HG02623 (cell line): ENCODE measurements around the gene CNTNAP5.

Source experiments
- ATAC-seq: cut with Tn5 transposase; IDR thresholded peaks from one replicate; pipeline ENCODE4 v1.9.1; 2021; ENCODE audit warnings: moderate library complexity; ENCODE audit not compliant: unreplicated experiment

The CNTNAP5 gene

GRCh38 chr2:124535816-124536215 lies 510.7 kb downstream of the CNTNAP5 start:
- ATAC-seq: no peak

- ATAC-seq: no peak
These were observed 511.5 kb downstream of the CNTNAP5 start for GRCh38 chr2:124536591-124536990.

DNA sequence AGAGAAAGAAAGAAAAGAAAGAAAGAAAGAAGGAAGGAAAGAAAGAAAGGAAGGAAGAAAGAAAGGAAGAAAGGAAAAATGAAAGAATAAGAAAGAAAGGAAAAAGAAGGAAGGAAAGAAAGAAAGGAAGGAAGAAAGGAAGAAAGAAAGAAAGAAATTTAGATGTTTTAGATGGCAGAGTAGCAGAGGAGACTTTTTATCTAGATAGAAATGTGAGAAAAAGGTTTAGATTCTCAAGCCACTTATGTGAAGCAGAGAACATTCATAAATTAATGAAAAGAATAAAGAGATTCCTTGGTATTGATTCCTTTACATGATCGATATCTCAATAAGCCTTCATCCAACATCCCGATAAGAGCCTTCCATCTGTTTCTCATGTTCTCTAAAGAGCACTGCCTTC lies 513.5 kb downstream of the CNTNAP5 start:
- no peak for ATAC-seq

DNA sequence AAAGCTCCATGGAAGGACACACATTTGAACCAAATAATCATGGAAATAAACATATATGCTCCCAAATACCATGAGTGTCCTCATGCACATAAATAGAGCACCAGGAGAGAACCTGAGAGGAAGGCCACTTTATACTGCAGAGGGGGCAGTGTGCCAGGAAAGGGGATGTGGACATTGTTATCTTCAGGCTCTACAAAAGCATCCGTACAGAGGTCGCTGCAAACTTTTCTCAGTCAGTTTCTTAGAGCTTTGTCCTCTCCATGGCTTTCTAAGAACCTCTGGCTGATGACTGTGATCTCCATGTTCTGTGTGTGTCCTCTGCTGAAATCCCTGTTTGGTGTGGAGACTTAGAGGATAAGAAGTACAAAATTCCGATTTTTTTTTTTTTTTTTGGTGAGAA lies 515.7 kb downstream of the CNTNAP5 start:
- no peak for ATAC-seq

DNA sequence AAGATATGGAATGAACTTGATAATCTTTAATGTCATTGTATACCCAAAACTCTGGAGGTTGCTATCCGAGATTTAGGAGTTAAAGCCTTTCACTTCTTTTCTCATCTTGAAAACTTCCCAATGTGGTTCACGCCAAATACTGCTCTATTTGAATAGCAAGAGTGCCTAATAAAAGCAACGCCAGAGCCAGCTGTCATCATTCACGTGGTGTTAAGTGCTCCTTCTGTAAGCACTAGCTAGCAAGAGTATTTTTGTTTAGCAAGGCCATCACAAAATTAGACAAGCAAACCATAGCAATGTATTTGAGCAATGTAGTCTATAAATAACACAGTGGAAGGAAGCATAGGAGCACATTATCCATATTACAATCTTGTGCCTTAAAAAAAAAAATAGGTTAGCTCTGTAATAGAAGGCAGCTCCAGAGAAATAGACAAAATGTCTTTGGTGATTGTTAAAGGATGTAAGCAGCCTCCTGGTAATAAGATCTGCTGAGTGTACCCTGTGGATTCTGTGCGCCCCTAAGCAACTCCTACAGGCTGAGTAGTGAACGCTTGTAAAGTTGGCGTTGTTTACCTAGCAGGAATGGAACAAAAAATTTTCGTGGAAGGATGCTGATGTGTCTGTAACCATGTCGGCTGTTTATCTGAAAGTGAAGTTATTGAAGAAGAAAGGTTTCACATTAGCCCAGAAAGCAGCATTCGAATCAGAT lies 518.0 kb downstream of the CNTNAP5 start:
- ATAC-seq: no peak

DNA sequence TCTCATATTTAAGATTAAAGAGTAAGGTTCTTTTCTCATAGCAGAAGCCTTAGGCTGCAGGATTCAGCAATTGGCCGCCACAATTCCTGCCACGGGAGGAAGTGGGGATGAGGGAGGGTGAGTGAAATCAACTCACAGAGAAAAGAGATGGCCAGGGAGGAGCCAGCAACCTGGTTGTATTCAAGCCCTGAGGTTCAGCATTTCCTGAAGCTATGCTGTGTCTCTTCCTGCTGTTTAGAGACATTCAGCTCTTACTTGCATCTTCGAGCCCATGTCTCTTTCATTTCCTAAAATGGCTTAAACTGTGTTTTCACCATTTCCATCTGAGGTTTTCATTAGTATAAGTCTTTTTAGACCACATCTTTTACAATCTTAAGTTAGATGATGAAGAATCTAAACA lies 522.6 kb downstream of the CNTNAP5 start:
- no peak for ATAC-seq

GRCh38 chr2:124558277-124558905 lies 533.3 kb downstream of the CNTNAP5 start:
- no peak for ATAC-seq

- no peak for ATAC-seq
These were observed 534.1 kb downstream of the CNTNAP5 start for GRCh38 chr2:124559236-124559635.

DNA sequence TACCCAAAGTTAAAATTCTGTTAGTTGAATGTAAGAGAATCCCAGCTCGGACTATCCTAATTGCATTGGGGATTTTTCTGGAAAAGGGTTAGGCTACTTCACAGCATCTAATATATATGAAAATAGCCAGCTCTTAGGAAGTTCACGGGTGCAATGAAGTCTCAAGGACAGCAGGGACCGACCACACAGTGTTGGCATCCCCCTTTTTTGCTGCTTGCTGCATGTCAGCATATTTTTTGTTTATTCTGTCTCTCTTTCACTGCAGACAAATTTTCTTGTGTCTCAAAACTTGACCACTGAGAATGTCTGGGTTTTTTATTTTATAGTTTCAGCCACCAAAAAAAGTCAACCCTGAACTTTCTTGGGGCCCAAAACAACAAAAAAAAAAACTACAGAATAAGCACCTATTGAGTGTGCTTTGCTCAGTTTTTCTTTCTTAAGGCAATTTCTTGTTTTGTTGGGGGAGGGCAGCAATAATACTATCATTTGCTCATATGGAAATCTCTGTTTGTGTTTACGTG lies 535.6 kb downstream of the CNTNAP5 start:
- no peak for ATAC-seq

GRCh38 chr2:124561486-124561885 lies 536.4 kb downstream of the CNTNAP5 start:
- no peak for ATAC-seq

GRCh38 chr2:124563426-124563825 lies 538.3 kb downstream of the CNTNAP5 start:
- ATAC-seq: no peak

- ATAC-seq: no peak
These were observed 541.5 kb downstream of the CNTNAP5 start for GRCh38 chr2:124566518-124566970.

GRCh38 chr2:124570872-124571271 lies 545.8 kb downstream of the CNTNAP5 start:
- no peak for ATAC-seq

DNA sequence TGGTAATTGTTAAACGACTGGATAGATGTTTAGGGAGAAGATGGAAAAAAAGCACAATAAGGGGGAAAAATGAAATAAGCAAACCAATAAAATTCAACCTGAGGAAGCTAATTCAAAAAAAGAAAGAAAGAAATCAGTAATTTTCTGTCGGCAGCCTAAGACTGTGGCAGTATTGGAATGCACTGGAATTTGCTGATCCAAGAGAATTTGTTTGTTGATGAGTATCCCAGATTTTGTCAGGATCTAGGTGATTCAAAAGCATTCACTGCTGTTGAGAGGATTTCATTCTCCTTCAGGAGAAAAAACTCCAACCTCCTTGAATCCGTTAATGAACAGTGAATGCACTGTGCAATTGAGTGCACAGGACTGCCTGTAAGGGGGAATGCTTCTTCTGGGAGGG lies 546.7 kb downstream of the CNTNAP5 start:
- ATAC-seq: no peak

- no peak for ATAC-seq
These were observed 548.0 kb downstream of the CNTNAP5 start for GRCh38 chr2:124572934-124573634.

DNA sequence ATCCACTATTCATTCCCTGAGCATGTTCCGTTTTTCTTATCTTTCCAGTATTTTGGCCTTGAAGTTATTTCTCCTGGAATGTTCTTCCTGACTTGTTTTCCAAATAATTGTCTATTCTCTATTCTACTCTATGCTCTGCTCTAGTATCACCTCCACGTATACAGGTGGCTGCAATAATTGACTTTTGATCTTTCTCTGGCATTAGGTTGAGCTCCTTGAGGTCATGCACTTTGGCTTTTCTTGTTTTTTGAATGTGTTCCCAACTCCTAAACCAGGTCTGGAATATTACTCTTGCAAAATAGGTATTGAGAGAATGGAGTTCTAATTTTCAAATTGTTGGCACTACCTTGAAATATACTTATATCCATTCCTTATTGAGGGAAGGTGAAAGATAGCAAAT lies 550.4 kb downstream of the CNTNAP5 start:
- no peak for ATAC-seq

DNA sequence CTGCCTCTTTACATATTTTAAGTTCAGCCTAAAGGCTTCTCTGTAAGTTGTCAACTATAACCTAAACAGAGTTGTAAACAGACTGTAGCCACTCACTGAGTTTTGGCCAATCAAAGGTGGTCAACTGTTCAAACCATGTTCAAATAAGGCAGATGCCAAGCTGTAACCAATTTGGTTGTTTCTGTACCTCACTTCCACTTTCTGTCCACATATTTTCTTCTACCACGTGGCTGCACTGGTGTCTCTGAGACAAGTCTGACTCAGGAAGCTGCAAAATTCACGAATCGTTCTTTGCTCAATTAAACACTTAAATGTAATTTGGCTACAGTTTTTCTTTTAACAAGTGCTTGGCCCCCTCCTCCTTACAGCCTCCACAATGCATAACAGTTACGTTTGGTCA lies 555.2 kb downstream of the CNTNAP5 start:
- no peak for ATAC-seq

- no peak for ATAC-seq
These were observed 557.3 kb downstream of the CNTNAP5 start for GRCh38 chr2:124582387-124582786.

DNA sequence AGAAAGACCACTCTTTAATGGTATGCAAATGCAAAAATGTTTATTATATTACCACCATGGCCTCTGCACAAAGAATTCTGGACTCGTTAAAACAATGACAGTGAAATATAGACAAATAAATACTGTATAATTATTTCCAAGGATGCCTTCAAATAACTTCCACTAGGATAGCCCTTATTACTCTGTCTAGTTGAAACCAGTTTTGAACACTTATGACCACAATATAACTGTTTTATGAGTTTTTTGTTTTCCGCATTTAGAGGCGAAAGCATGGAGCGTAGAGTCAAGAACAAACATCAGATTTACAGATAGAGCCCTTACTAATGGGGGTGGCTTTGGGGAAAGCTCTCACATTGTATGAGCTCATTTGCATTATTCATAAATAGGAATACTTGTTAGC lies 559.5 kb downstream of the CNTNAP5 start:
- ATAC-seq: no peak

GRCh38 chr2:124585277-124585676 lies 560.2 kb downstream of the CNTNAP5 start:
- ATAC-seq: no peak

DNA sequence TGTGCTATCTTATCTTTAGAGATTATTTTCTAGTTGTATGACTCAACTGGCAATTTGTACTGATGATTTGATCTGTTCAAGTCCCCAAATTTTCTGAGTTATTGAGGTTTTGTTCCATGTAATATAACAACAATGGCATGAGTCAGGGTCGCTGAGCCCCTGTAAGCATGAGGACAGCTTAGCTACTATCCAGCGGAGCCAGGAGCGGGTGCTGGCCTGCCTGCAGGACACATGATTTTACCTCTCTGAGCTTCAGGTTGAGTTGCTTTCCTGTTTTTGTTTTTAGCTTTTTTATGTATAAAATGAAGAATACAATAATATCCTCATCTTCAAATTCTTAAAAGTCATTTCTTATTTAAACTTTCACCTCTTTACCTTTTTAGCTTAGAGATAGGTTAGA lies 561.1 kb downstream of the CNTNAP5 start:
- ATAC-seq: no peak

- no peak for ATAC-seq
These were observed 561.7 kb downstream of the CNTNAP5 start for GRCh38 chr2:124586835-124587234.
